HepG2 (cell line): ENCODE data around the gene RANBP2. TPM values are rescaled to one million over a fixed set of nuclear protein-coding genes. Genes with fewer than 3 reads are reported as not detected.

Experiments
- MED1 ChIP-seq: sonication (generic); formaldehyde crosslinking; IDR thresholded peaks from 2 replicates; pipeline ENCODE4 v1.4.0; 2020; ENCODE audit warnings: missing genetic modification reagents
- NCOR1 ChIP-seq: fragments of 200-600 bp; sonication (generic); IDR thresholded peaks from 2 replicates; pipeline ENCODE4 v1.7.0; 2017; ENCODE audit warnings: antibody characterized with exemption, low read length, borderline replicate concordance
- NFYC ChIP-seq: IDR thresholded peaks from 2 replicates; pipeline ENCODE4 v1.6.1; 2016; ENCODE audit warnings: missing genetic modification reagents, missing compliant biosample characterization
- RARA ChIP-seq: IDR thresholded peaks from 2 replicates; pipeline ENCODE4 v1.6.1; 2016; ENCODE audit warnings: missing genetic modification reagents, missing compliant biosample characterization
- RFXANK ChIP-seq: IDR thresholded peaks from 2 replicates; pipeline ENCODE4 v1.6.1; 2016
- SIX1 ChIP-seq: sonication (generic); formaldehyde crosslinking; IDR thresholded peaks from 2 replicates; pipeline ENCODE4 v1.4.0; 2020; ENCODE audit warnings: missing genetic modification reagents, borderline replicate concordance
- SNAPC5 ChIP-seq: sonication (generic); formaldehyde crosslinking; IDR thresholded peaks from 2 replicates; pipeline ENCODE4 v1.8.1; 2023; ENCODE audit warnings: mild to moderate bottlenecking, missing genetic modification reagents, borderline replicate concordance
- SP1 ChIP-seq, 2 experiments: fragments of 450-650 bp in 1 of 2; sonication (generic) in 1 of 2; formaldehyde crosslinking in 1 of 2; IDR thresholded peaks; 2 replicates each; pipeline versions ENCODE4 v1.4.0 to v1.6.1; 2016 to 2020; ENCODE audit warnings: missing genetic modification reagents in 1 of 2
- YY1 ChIP-seq: IDR thresholded peaks from 2 replicates; pipeline ENCODE4 v1.6.1; 2011; ENCODE audit warnings: low read length, low read depth, moderate library complexity, mild to moderate bottlenecking; ENCODE audit not compliant: insufficient read depth, insufficient replicate concordance
- ZBTB33 ChIP-seq: sonication (generic); formaldehyde crosslinking; IDR thresholded peaks from 2 replicates; pipeline ENCODE4 v1.4.0; 2020; ENCODE audit warnings: missing genetic modification reagents
- ZBTB37 ChIP-seq: sonication (generic); formaldehyde crosslinking; IDR thresholded peaks from 2 replicates; pipeline ENCODE4 v1.4.0; 2020; ENCODE audit warnings: mild to moderate bottlenecking, missing genetic modification reagents
- ZMYM2 ChIP-seq: sonication (generic); formaldehyde crosslinking; IDR thresholded peaks from 2 replicates; pipeline ENCODE4 v1.8.0; 2022; ENCODE audit warnings: mild to moderate bottlenecking, missing genetic modification reagents
- ZNF10 ChIP-seq: sonication (generic); formaldehyde crosslinking; IDR thresholded peaks from 2 replicates; pipeline ENCODE4 v1.4.0; 2020; ENCODE audit warnings: mild to moderate bottlenecking, low read depth, missing genetic modification reagents, borderline replicate concordance
- ZNF367 ChIP-seq: sonication (generic); formaldehyde crosslinking; IDR thresholded peaks from 2 replicates; pipeline ENCODE4 v1.4.0; 2020; ENCODE audit warnings: missing genetic modification reagents, borderline replicate concordance
- polyA plus RNA-seq, 8 experiments: library from polyadenylated mRNA; depleted of rRNA in 3 of 8; stranded (reverse) in 7 of 8; unstranded in 1 of 8; fragments of >200 nt; fragmentation: Illumina TruSeq in 4 of 8; extraction: Trizol in 4 of 8; gene quantifications; 2 replicates each; pipeline versions ENCODE4 v1.2.1 to v1.2.3, GENCODE V29; 2011 to 2016; ENCODE audit warnings: low read depth in 4 of 8, missing spikeins in 1 of 8, mixed read lengths in 1 of 8; ENCODE audit not compliant: insufficient read depth in 1 of 8
- total RNA-seq, 5 experiments: library from RNA; depleted of rRNA; stranded (reverse); fragments of >200 nt; fragmentation: Illumina TruSeq; extraction: Trizol; gene quantifications; 2 replicates each; pipeline ENCODE4 v1.2.3, GENCODE V29; 2016; ENCODE audit warnings: low read depth in 1 of 5
- TF ChIP-seq, protein P1 (sequence below): sonication (generic); formaldehyde crosslinking; IDR thresholded peaks from 2 replicates; pipeline ENCODE4 v1.4.0; 2020; ENCODE audit warnings: missing genetic modification reagents, borderline replicate concordance
- TF ChIP-seq, protein P2 (sequence below): IDR thresholded peaks from 2 replicates; pipeline ENCODE4 v1.6.1; 2016; ENCODE audit warnings: low read depth
- TF ChIP-seq, protein P3 (sequence below): IDR thresholded peaks from 2 replicates; pipeline ENCODE4 v1.6.1; 2012; ENCODE audit warnings: inconsistent platforms

Gene RANBP2
- total and polyA plus RNA-seq, 2 of the 13 experiments (the other 11 are each of a cell fraction or from before 2014, with no cell fraction given) = 12.2 to 87.0 TPM

- TF ChIP-seq ZBTB37 (CRISPR knock-in tag) (no peak), ZNF10 (CRISPR knock-in tag) (no peak), SP1 (IDR thresholded peaks at IDR 0.05) (no peak), SP1 (CRISPR knock-in tag; IDR thresholded peaks at IDR 0.05) (peak; percentile 96), NCOR1 (no peak; the same call in 1 of the 2 replicates), ZNF367 (CRISPR knock-in tag) (no peak; the same call in 1 of the 2 replicates), NFYC (0 out of 2 replicates have a peak, but pooled peaks have one; percentile 11), SNAPC5 (CRISPR knock-in tag) (no peak), RFXANK (CRISPR knock-in tag) (peak; percentile 21; the same call in 1 of the 2 replicates), MED1 (peak; percentile 65; the same call in 1 of the 2 replicates), YY1 (peak; percentile 67), ZBTB33 (0 out of 2 replicates have a peak, but pooled peaks have one; percentile 7), RARA (CRISPR knock-in tag) (no peak; the same call in 1 of the 2 replicates), ZMYM2 (CRISPR knock-in tag) (0 out of 2 replicates have a peak, but pooled peaks have one; percentile 43), SIX1 (CRISPR knock-in tag) (peak; percentile 39; the same call in 1 of the 2 replicates)
- TF ChIP-seq, protein P1, sequence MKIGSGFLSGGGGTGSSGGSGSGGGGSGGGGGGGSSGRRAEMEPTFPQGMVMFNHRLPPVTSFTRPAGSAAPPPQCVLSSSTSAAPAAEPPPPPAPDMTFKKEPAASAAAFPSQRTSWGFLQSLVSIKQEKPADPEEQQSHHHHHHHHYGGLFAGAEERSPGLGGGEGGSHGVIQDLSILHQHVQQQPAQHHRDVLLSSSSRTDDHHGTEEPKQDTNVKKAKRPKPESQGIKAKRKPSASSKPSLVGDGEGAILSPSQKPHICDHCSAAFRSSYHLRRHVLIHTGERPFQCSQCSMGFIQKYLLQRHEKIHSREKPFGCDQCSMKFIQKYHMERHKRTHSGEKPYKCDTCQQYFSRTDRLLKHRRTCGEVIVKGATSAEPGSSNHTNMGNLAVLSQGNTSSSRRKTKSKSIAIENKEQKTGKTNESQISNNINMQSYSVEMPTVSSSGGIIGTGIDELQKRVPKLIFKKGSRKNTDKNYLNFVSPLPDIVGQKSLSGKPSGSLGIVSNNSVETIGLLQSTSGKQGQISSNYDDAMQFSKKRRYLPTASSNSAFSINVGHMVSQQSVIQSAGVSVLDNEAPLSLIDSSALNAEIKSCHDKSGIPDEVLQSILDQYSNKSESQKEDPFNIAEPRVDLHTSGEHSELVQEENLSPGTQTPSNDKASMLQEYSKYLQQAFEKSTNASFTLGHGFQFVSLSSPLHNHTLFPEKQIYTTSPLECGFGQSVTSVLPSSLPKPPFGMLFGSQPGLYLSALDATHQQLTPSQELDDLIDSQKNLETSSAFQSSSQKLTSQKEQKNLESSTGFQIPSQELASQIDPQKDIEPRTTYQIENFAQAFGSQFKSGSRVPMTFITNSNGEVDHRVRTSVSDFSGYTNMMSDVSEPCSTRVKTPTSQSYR = no peak
- TF ChIP-seq, protein P2, sequence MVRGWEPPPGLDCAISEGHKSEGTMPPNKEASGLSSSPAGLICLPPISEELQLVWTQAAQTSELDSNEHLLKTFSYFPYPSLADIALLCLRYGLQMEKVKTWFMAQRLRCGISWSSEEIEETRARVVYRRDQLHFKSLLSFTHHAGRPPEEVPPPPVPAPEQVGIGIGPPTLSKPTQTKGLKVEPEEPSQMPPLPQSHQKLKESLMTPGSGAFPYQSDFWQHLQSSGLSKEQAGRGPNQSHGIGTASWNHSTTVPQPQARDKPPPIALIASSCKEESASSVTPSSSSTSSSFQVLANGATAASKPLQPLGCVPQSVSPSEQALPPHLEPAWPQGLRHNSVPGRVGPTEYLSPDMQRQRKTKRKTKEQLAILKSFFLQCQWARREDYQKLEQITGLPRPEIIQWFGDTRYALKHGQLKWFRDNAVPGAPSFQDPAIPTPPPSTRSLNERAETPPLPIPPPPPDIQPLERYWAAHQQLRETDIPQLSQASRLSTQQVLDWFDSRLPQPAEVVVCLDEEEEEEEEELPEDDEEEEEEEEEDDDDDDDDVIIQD (CRISPR knock-in tag) = peak; percentile 82
- TF ChIP-seq, protein P3, sequence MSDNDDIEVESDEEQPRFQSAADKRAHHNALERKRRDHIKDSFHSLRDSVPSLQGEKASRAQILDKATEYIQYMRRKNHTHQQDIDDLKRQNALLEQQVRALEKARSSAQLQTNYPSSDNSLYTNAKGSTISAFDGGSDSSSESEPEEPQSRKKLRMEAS = peak; percentile 70; the same call in 1 of the 2 replicates
Observed at GRCh38 chr2:108786354-108787215, 67.3 kb downstream of the RANBP2 start, which contains the start of gene CCDC138 (continued).
